SHP77 treated with DMSO at 0.1 percent for 48 hours (cell line): ENCODE measurements around the gene PPP1R8.

Source experiments
- DNase-seq: peaks from one replicate; lab custom pipeline; 2025; lab: John Stamatoyannopoulos, UW

Gene PPP1R8

GRCh38 chr1:27894521-27894920 lies 63.9 kb downstream of the PPP1R8 start:
- DNase-seq: no peak
